ENCODE data around the gene DAGLB.
"Not testable (repeated sequence)": the region's sequence is repeated elsewhere in the genome, so short reads cannot be mapped to it uniquely, and the experiment has no call there.

- TF ChIP-seq, protein P1, sequence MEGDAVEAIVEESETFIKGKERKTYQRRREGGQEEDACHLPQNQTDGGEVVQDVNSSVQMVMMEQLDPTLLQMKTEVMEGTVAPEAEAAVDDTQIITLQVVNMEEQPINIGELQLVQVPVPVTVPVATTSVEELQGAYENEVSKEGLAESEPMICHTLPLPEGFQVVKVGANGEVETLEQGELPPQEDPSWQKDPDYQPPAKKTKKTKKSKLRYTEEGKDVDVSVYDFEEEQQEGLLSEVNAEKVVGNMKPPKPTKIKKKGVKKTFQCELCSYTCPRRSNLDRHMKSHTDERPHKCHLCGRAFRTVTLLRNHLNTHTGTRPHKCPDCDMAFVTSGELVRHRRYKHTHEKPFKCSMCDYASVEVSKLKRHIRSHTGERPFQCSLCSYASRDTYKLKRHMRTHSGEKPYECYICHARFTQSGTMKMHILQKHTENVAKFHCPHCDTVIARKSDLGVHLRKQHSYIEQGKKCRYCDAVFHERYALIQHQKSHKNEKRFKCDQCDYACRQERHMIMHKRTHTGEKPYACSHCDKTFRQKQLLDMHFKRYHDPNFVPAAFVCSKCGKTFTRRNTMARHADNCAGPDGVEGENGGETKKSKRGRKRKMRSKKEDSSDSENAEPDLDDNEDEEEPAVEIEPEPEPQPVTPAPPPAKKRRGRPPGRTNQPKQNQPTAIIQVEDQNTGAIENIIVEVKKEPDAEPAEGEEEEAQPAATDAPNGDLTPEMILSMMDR (IDR thresholded peaks at IDR 0.05; ENCODE audit: low read depth, low read length, poor library complexity, severe bottlenecking), result not testable (repeated sequence)
- not testable (repeated sequence) for TF ChIP-seq EZH2phosphoT487 (IDR thresholded peaks at IDR 0.05; ENCODE audit: borderline replicate concordance, low read length)
Measured at GRCh38 chr7:6449884-6450283, 2.1 kb upstream of the DAGLB start.
